Stimulated activated CD8-positive, alpha-beta memory T cell treated with anti-CD3 and anti-CD28 coated beads, Interleukin-7, amount 100 ng/mL, for 4 hours (primary cell): ENCODE measurements around the gene MYH16.
"Not testable (repeated sequence)": the region's sequence is repeated elsewhere in the genome, so short reads cannot be mapped to it uniquely, and the experiment has no call there.

Experiments used
- DNase-seq, 2 donors: peaks; one replicate each; pipeline ENCODE4 v3.0.0-alpha.2; 2020; ENCODE audit warnings: low read depth in 2 of 2

MYH16 gene

GRCh38 chr7:99305473-99306260 lies 33.0 kb downstream of the MYH16 start:
- no peak for DNase-seq

DNA sequence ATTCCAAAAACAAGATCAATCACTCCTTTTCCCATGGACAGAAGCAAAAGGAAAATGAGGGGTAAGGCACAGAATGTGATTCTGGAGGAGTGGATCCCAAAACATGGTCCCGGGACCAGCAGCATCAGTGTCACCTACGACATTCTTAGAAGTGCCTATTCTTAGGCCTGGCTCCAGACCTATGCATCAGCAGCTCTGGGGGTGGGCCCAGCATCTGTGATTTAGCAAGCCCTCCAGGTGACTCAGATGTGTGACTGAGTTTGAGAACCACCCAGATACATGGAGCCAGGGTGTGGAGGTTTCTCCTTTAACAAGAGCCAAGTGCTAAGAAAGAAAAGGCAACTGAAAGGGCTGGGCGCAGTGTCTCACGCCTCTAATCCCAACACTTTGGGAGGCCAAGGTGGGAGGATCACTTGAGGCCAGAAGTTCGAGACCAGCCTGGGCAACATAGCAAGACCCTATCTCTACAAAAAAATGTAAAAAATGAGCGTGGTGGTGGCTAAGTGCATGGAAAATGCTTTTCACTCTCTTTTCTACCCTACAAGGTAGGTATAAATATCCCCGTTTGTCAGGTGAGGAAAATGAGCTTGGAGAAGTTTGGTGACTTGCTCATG lies 35.9 kb downstream of the MYH16 start:
- no peak for DNase-seq

DNA sequence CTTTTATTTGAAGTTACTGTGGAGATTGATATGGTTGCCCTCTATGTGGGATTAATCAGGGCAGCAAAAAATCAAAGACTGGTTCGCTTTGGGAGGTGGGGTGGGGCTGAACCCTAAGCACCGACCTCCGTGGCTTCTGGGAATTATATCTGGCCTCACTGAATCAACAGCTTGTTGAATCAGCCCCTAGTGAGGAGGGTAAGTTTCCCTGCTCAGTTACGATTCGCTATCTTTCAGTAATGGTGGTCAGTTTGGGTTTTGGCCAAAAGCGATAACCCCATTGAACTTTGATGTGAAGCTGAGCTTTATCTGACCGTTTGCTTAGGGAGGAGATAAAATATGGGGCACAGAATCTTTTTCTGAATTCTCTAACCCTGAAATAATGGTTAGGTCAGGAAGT lies 36.5 kb downstream of the MYH16 start:
- no peak for DNase-seq

GRCh38 chr7:99310004-99310403 lies 37.4 kb downstream of the MYH16 start:
- DNase-seq: no peak

- no peak for DNase-seq
These were observed 39.1 kb downstream of the MYH16 start for GRCh38 chr7:99311702-99312101.

GRCh38 chr7:99312316-99313203 lies 39.9 kb downstream of the MYH16 start:
- DNase-seq: peak; percentile 50 to 60

DNA sequence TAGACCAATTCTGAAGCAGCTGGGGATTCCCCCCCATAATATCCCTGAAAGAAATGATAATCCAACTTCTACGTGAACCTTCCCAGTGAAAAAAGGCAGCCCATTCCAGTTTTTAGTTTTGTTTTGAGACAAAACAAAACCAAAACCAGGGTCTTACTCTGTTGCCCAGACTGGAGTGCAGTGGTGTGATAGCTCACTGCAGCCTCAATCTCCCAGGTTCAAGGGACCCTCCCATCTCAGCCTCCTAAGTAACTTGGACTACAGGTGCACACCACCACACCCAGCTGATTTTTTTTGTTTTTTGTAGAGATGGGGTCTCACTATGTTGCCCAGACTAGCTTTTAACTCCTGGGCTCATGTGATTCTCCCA lies 40.5 kb downstream of the MYH16 start:
- no peak for DNase-seq

DNA sequence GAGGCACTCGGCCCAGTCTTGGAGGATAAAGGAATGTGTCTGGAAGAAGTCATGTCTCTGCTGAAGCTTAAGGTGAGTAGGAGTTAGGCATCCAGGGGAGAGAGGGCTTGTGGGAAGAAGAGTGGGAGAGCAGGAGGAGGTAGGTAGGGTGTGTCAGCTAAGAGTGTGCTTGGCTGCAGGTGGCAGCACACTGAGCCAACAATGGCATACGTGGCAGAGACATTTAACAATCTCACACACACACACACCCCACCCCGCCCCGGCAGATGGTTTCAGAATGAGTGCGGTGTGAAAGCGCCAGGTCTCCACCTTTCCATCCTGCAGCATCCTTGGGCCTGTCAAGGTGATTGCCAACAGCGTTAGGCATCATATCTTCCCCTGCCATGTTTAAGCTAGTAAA lies 41.9 kb downstream of the MYH16 start:
- no peak for DNase-seq

GRCh38 chr7:99320371-99320770 lies 47.7 kb downstream of the MYH16 start:
- DNase-seq: no peak

DNA sequence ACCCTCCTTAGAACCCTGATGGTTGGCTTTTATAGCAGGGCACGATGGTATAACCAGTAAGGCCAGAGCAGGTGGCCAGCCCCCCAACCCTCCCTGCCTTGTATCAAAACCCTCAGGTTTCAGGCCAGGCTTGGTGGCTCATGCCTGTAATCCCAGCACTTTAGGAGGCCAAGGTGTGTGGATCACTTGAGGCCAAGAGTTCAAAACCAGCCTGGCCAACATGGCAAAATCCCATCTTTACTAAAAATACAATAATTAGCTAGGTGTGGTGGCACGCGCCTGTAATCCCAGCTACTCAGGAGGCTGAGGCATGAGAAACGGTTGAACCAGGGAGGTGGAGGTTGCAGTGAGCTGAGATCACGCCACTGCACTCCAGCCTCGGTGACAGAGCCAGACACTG lies 50.0 kb downstream of the MYH16 start:
- DNase-seq: not testable (repeated sequence)

DNA sequence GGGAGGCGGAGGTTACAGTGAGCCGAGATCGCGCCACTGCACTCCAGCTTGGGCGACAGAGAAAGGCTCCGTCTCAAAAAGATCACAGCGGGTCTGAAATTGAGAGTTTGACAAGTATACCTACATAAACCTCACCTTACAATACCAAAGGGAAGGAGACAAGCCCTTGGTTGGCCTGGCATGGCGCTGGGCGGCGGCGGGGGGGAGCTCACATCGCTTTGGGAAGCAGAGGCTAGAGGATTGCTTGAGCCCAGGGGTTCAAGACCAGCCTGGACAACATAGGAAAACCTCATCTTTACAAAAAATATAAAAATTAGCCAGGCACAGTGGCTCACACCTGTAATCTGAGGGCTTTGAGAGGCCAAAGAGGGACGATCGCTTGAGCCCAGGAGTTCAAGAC lies 51.9 kb downstream of the MYH16 start:
- no peak for DNase-seq

- DNase-seq: no peak
These were observed 52.4 kb downstream of the MYH16 start for GRCh38 chr7:99325001-99325493.

- peak; percentile 72 to 88 for DNase-seq
These were observed 53.2 kb downstream of the MYH16 start, which contains the start of gene ARPC1A for GRCh38 chr7:99325592-99326407. Gene ARPC1A (plus strand): TSS chr7:99325898. CDS start chr7:99333354, 7,456 bp downstream.

GRCh38 chr7:99326408-99326782 lies 53.8 kb downstream of the MYH16 start:
- no peak for DNase-seq

GRCh38 chr7:99330314-99330961 lies 57.8 kb downstream of the MYH16 start:
- not testable (repeated sequence) for DNase-seq

DNA sequence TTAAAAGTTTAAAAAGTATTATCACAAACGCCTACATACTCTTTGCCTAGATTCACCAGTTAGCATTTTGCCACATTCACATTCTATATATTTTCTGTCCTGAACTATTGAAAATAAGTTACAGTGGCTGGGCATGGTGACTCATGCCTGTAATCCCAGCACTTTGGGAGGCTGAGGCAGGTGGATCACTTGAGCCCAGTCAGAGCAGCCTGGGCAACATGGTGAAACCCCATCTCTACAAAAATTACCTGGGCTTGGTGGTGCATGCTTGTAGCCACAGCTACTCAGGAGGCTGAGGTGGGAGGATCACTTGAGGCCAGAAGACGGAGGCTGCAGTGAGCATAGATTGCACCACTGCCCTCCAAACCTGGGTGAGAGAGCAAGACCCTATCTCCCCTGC lies 58.4 kb downstream of the MYH16 start:
- DNase-seq: no peak

GRCh38 chr7:99339595-99339994 lies 67.0 kb downstream of the MYH16 start:
- DNase-seq: no peak

GRCh38 chr7:99340659-99341058 lies 68.0 kb downstream of the MYH16 start:
- no peak for DNase-seq

GRCh38 chr7:99344061-99344647 lies 71.5 kb downstream of the MYH16 start:
- no peak for DNase-seq

DNA sequence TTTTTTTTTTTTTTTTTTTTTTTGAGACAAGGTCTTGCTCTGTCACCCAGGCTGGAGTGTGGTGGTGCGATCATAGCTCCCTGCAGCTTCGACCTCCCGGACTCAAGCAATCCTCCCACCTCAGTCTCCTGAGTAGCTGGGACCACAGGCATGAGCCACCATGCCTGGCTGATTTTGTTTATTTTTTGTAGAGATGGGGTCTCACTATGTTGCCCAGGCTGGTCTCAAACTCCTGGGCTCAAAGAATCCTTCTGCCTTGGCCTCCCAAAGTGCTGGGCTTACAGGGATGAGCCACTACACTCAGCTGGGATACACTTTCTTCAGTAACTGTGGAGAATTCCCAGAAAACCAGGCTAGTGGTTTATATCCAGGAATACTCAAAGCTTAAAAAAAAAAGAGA lies 78.0 kb downstream of the MYH16 start:
- DNase-seq: not testable (repeated sequence)

DNA sequence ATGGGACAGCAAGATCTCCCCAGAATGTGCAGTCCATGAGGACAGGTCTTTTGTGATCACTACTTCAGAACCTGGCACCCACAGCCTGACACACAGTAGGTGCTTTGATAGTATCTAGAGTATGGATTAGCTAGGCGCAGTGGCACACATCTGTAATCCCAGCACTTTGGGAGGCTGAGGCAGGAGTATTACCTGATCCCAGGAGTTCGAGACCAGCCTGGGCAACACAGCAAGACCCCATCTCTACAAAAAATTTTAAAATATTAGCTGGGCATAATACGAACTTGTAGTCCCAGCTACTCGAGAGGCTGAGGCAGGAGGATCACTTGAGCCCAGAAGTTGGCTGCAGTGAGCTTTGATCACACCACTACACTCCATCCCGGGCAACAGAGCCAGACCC lies 79.6 kb downstream of the MYH16 start:
- no peak for DNase-seq
